ENCODE results near the gene MS4A4E. TPM values are rescaled to one million over a fixed set of nuclear protein-coding genes. Genes with fewer than 3 reads are reported as not detected.

The MS4A4E gene
- total RNA-seq, 1 donor from 2014 or later = not detected

- peaks cover 6% of the 10 kb centered on the region for H3K27me3 Mint-ChIP-seq (ENCODE audit: low read depth)
- TF ChIP-seq CTCF (IDR thresholded peaks at IDR 0.05; ENCODE audit: unreplicated experiment) = no peak
- H3K4me3 Mint-ChIP-seq = no peak overlapping the region
- no peak overlapping the region for H3K27ac Mint-ChIP-seq
- no peak for DNase-seq (ENCODE audit: low spot score in 2 of 2, unreplicated experiment in 2 of 2)
- H3K9me3 Mint-ChIP-seq = no peaks in the 10 kb centered on the region
- H3K36me3 Mint-ChIP-seq = no peaks in the 10 kb centered on the region
- no peaks in the 10 kb centered on the region for H3K4me1 Mint-ChIP-seq
Measured at GRCh38 chr11:60214386-60214785, 28.6 kb downstream of the MS4A4E start.

GRCh38 chr11:60211206-60211605, 31.7 kb downstream of the MS4A4E start:
- Mint-ChIP-seq H3K36me3 (no peaks in the 10 kb centered on the region), H3K9me3 (no peaks in the 10 kb centered on the region), H3K4me3 (no peak overlapping the region), H3K4me1 (no peaks in the 10 kb centered on the region), H3K27ac (no peak overlapping the region), H3K27me3 (ENCODE audit: low read depth) (peaks cover 3% of the 10 kb centered on the region)
- no peak for DNase-seq (ENCODE audit: low spot score in 2 of 2, unreplicated experiment in 2 of 2)
- no peak for TF ChIP-seq CTCF (IDR thresholded peaks at IDR 0.05; ENCODE audit: unreplicated experiment)

- Mint-ChIP-seq H3K27me3 (ENCODE audit: low read depth) (peaks cover 3% of the 10 kb centered on the region), H3K4me1 (no peaks in the 10 kb centered on the region), H3K9me3 (no peaks in the 10 kb centered on the region), H3K27ac (no peak overlapping the region), H3K36me3 (no peaks in the 10 kb centered on the region), H3K4me3 (no peak overlapping the region)
- TF ChIP-seq CTCF (IDR thresholded peaks at IDR 0.05; ENCODE audit: unreplicated experiment) = no peak
- DNase-seq (ENCODE audit: low spot score in 2 of 2, unreplicated experiment in 2 of 2) = no peak
Measured at GRCh38 chr11:60209977-60210376, 33.0 kb downstream of the MS4A4E start.

GRCh38 chr11:60208951-60209350, 34.0 kb downstream of the MS4A4E start:
- no peaks in the 10 kb centered on the region for H3K9me3 Mint-ChIP-seq
- TF ChIP-seq CTCF (IDR thresholded peaks at IDR 0.05; ENCODE audit: unreplicated experiment) = no peak
- no peak for DNase-seq (ENCODE audit: low spot score in 2 of 2, unreplicated experiment in 2 of 2)
- H3K27ac Mint-ChIP-seq = no peak overlapping the region
- no peaks in the 10 kb centered on the region for H3K4me1 Mint-ChIP-seq
- H3K27me3 Mint-ChIP-seq (ENCODE audit: low read depth) = peaks cover 3% of the 10 kb centered on the region
- H3K4me3 Mint-ChIP-seq = no peak overlapping the region
- no peaks in the 10 kb centered on the region for H3K36me3 Mint-ChIP-seq

GRCh38 chr11:60208146-60208895, 34.6 kb downstream of the MS4A4E start:
- H3K36me3 Mint-ChIP-seq = no peaks in the 10 kb centered on the region
- no peak overlapping the region for H3K27ac Mint-ChIP-seq
- no peak for DNase-seq (ENCODE audit: low spot score in 2 of 2, unreplicated experiment in 2 of 2)
- H3K4me3 Mint-ChIP-seq = no peak overlapping the region
- peaks cover 2% of the 10 kb centered on the region for H3K27me3 Mint-ChIP-seq (ENCODE audit: low read depth)
- TF ChIP-seq CTCF (IDR thresholded peaks at IDR 0.05; ENCODE audit: unreplicated experiment) = no peak
- no peaks in the 10 kb centered on the region for H3K9me3 Mint-ChIP-seq
- no peaks in the 10 kb centered on the region for H3K4me1 Mint-ChIP-seq
